K562 (cell line): ENCODE results near the gene C15orf62. TPM values are rescaled to one million over a fixed set of nuclear protein-coding genes. Genes with fewer than 3 reads are reported as not detected.

Experiments used
- ARID1B ChIP-seq: fragments of 450-650 bp; IDR thresholded peaks from 2 replicates; pipeline ENCODE4 v1.6.1; 2016; ENCODE audit warnings: antibody characterized with exemption, mild to moderate bottlenecking, inconsistent platforms
- BCOR ChIP-seq: fragments of 450-650 bp; IDR thresholded peaks from 2 replicates; pipeline ENCODE4 v1.6.1; 2016
- CBFB ChIP-seq: sonication (generic); formaldehyde crosslinking; IDR thresholded peaks from 2 replicates; pipeline ENCODE4 v1.4.0; 2020; ENCODE audit warnings: mild to moderate bottlenecking, missing genetic modification reagents
- EHMT2 ChIP-seq: fragments of 450-650 bp; IDR thresholded peaks from 2 replicates; pipeline ENCODE4 v1.6.1; 2018; ENCODE audit warnings: antibody characterized with exemption
- EP400 ChIP-seq: fragments of 450-650 bp; IDR thresholded peaks from 2 replicates; pipeline ENCODE4 v1.6.1; 2017; ENCODE audit warnings: antibody characterized with exemption, mild to moderate bottlenecking, moderate library complexity
- ETV5 ChIP-seq: sonication (generic); formaldehyde crosslinking; IDR thresholded peaks from 2 replicates; pipeline ENCODE4 v1.4.0; 2020; ENCODE audit warnings: low read depth, mild to moderate bottlenecking, missing genetic modification reagents
- GATAD2A ChIP-seq: fragments of 450-650 bp; IDR thresholded peaks from 2 replicates; pipeline ENCODE4 v1.6.1; 2017
- HDGF ChIP-seq: fragments of 450-650 bp; IDR thresholded peaks from 2 replicates; pipeline ENCODE4 v1.6.1; 2016
- HNRNPL ChIP-seq: fragments of 200-400 bp; formaldehyde crosslinking; IDR thresholded peaks from 2 replicates; pipeline ENCODE4 v1.6.1; 2017; ENCODE audit warnings: low read depth, mild to moderate bottlenecking, low read length
- KLF16 ChIP-seq: IDR thresholded peaks from 2 replicates; pipeline ENCODE4 v1.6.1; 2016; ENCODE audit warnings: antibody characterized with exemption
- MBD2 ChIP-seq: sonication (generic); IDR thresholded peaks from 2 replicates; pipeline ENCODE4 v1.6.1; 2016; ENCODE audit warnings: low read depth, borderline replicate concordance
- NCOA1 ChIP-seq: fragments of 450-650 bp; IDR thresholded peaks from 2 replicates; pipeline ENCODE4 v1.6.1; 2016; ENCODE audit warnings: low read depth
- NEUROD1 ChIP-seq: fragments of 150-350 bp; IDR thresholded peaks from 2 replicates; pipeline ENCODE4 v1.6.1; 2014; ENCODE audit warnings: borderline replicate concordance, low read length, low read depth; ENCODE audit not compliant: partially characterized antibody
- NR3C1 ChIP-seq: sonication (generic); formaldehyde crosslinking; IDR thresholded peaks from 2 replicates; pipeline ENCODE4 v1.8.1; 2022; ENCODE audit warnings: missing genetic modification reagents
- PHF21A ChIP-seq: fragments of 450-650 bp; IDR thresholded peaks from 2 replicates; pipeline ENCODE4 v1.6.1; 2017; ENCODE audit warnings: low read depth, borderline replicate concordance
- POLR2AphosphoS5 ChIP-seq: IDR thresholded peaks from 2 replicates; pipeline ENCODE4 v1.6.1; 2011; ENCODE audit warnings: mild to moderate bottlenecking, low read depth, low read length, moderate library complexity; ENCODE audit not compliant: control insufficient read depth, insufficient read depth
- SETDB1 ChIP-seq: IDR thresholded peaks from one replicate; pipeline ENCODE4 v1.6.1; 2012; ENCODE audit warnings: low read length, control low read depth, inconsistent platforms
- SMAD3 ChIP-seq: fragments of 450-650 bp; formaldehyde crosslinking; conservative IDR thresholded peaks from 2 replicates; pipeline ENCODE4 v1.4.0; 2020; ENCODE audit warnings: mild to moderate bottlenecking
- SRSF1 ChIP-seq: fragments of 200-400 bp; formaldehyde crosslinking; IDR thresholded peaks from 2 replicates; pipeline ENCODE4 v1.6.1; 2017; ENCODE audit warnings: mild to moderate bottlenecking, low read depth, low read length, moderate library complexity
- SRSF7 ChIP-seq: fragments of 200-400 bp; formaldehyde crosslinking; optimal IDR thresholded peaks from 2 replicates; pipeline ENCODE3; 2017; ENCODE audit warnings: mild to moderate bottlenecking, low read depth, low read length
- TCF3 ChIP-seq: sonication (generic); formaldehyde crosslinking; IDR thresholded peaks from 2 replicates; pipeline ENCODE4 v1.4.0; 2020; ENCODE audit warnings: mild to moderate bottlenecking, missing genetic modification reagents
- TGIF2 ChIP-seq: sonication (generic); formaldehyde crosslinking; IDR thresholded peaks from 2 replicates; pipeline ENCODE4 v1.8.1; 2022; ENCODE audit warnings: mild to moderate bottlenecking, missing genetic modification reagents, moderate library complexity
- ZBTB5 ChIP-seq: fragments of 450-650 bp; IDR thresholded peaks from 2 replicates; pipeline ENCODE4 v1.6.1; 2017; ENCODE audit warnings: antibody characterized with exemption
- ZNF146 ChIP-seq: IDR thresholded peaks from one replicate; pipeline ENCODE4 v1.6.1; 2018; ENCODE audit warnings: missing compliant biosample characterization; ENCODE audit not compliant: unreplicated experiment
- ZNF436 ChIP-seq: fragments of 250-450, 450-650 bp; sonication (Bioruptor Pico); formaldehyde crosslinking; IDR thresholded peaks from 2 replicates; pipeline ENCODE4 v1.7.0; 2020; ENCODE audit warnings: mild to moderate bottlenecking
- ZNF778 ChIP-seq: fragments of 450-650 bp; formaldehyde crosslinking; IDR thresholded peaks from 2 replicates; pipeline ENCODE4 v1.4.0; 2020; ENCODE audit warnings: mild to moderate bottlenecking, moderate library complexity
- ZZZ3 ChIP-seq: fragments of 450-650 bp; IDR thresholded peaks from 2 replicates; pipeline ENCODE4 v1.6.1; 2016; ENCODE audit warnings: antibody characterized with exemption, mild to moderate bottlenecking, moderate library complexity
- polyA plus RNA-seq, 8 experiments: library from polyadenylated mRNA; depleted of rRNA in 4 of 8; stranded (reverse) in 5 of 8; unstranded in 3 of 8; fragments of >200 nt; fragmentation: Nextera tagmentation in 2 of 8; fragmentation: Illumina TruSeq in 1 of 8; extraction: Ambion mirVana in 2 of 8; extraction: Trizol in 1 of 8; gene quantifications; 2 replicates each; pipeline versions ENCODE4 v1.2.1 to v1.2.3, GENCODE V29; 2011 to 2014; ENCODE audit warnings: inconsistent platforms in 1 of 8, missing spikeins in 1 of 8
- total RNA-seq, 7 experiments: library from RNA; depleted of rRNA in 6 of 7; stranded (reverse); fragments of >200 nt in 6 of 7; fragmentation: Illumina TruSeq in 2 of 7; extraction: Trizol in 2 of 7; gene quantifications; 2 replicates each; pipeline versions ENCODE4 v1.2.1 to v1.2.3, GENCODE V29; 2011 to 2021; ENCODE audit warnings: low replicate concordance in 1 of 7
- TF ChIP-seq, protein P1 (sequence below), 2 experiments: fragments of 450-650 bp; conservative IDR thresholded peaks; 2 replicates each; pipeline ENCODE4 v1.6.1; 2017; ENCODE audit warnings: mild to moderate bottlenecking in 2 of 2, moderate library complexity in 2 of 2
- TF ChIP-seq, protein P2 (sequence below): fragments of 200-400 bp; formaldehyde crosslinking; IDR thresholded peaks from 2 replicates; pipeline ENCODE4 v1.6.1; 2017; ENCODE audit warnings: mild to moderate bottlenecking, low read depth, low read length, moderate library complexity

Gene C15orf62
- total and polyA plus RNA-seq, 9 of the 15 experiments (the other 6 are each of a cell fraction or from before 2014, with no cell fraction given) = 0.01 to 0.76 (median 0.30) TPM; not detected in 1

DNA sequence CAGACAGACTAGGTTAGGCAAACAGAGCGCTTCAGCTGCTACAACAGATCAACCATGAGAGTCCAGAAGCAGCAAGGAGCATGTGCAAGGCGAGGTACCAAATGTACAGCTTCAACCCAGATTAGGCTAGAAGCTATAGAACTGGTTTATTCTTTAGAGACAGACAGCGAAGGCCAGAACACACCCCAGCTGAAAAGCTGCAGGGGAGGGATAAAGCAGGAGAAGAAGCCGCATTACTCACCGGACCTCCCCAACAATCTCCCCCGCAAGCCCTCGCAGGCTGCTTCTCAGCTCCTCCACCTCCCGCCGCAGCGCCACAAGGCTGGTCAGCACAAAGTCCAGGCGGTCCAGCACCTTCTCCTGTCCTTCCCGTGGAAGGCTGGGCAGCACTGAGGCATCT is 18.0 kb upstream of the C15orf62 start (continued):
- TF ChIP-seq TCF3 = peak; percentile 82
- no peak for TF ChIP-seq SRSF7
- TF ChIP-seq POLR2AphosphoS5 = peak; percentile 37; the same call in 1 of the 2 replicates
- TF ChIP-seq HNRNPL = no peak
- TF ChIP-seq ARID1B = peak; percentile 86
- TF ChIP-seq, protein P1, sequence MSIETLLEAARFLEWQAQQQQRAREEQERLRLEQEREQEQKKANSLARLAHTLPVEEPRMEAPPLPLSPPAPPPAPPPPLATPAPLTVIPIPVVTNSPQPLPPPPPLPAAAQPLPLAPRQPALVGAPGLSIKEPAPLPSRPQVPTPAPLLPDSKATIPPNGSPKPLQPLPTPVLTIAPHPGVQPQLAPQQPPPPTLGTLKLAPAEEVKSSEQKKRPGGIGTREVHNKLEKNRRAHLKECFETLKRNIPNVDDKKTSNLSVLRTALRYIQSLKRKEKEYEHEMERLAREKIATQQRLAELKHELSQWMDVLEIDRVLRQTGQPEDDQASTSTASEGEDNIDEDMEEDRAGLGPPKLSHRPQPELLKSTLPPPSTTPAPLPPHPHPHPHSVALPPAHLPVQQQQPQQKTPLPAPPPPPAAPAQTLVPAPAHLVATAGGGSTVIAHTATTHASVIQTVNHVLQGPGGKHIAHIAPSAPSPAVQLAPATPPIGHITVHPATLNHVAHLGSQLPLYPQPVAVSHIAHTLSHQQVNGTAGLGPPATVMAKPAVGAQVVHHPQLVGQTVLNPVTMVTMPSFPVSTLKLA (conservative IDR thresholded peaks at IDR 0.05) = 0 out of 4 replicates have a peak, but pooled peaks of 1 of the 2 experiments have one; percentile 32
- TF ChIP-seq NR3C1 (CRISPR knock-in tag) = no peak
- TF ChIP-seq, protein P2, sequence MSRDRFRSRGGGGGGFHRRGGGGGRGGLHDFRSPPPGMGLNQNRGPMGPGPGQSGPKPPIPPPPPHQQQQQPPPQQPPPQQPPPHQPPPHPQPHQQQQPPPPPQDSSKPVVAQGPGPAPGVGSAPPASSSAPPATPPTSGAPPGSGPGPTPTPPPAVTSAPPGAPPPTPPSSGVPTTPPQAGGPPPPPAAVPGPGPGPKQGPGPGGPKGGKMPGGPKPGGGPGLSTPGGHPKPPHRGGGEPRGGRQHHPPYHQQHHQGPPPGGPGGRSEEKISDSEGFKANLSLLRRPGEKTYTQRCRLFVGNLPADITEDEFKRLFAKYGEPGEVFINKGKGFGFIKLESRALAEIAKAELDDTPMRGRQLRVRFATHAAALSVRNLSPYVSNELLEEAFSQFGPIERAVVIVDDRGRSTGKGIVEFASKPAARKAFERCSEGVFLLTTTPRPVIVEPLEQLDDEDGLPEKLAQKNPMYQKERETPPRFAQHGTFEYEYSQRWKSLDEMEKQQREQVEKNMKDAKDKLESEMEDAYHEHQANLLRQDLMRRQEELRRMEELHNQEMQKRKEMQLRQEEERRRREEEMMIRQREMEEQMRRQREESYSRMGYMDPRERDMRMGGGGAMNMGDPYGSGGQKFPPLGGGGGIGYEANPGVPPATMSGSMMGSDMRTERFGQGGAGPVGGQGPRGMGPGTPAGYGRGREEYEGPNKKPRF = no peak
- no peak for TF ChIP-seq ZNF778 (CRISPR knock-in tag)
- no peak for TF ChIP-seq SMAD3 (CRISPR knock-in tag)
- no peak for TF ChIP-seq CBFB (CRISPR knock-in tag)
- TF ChIP-seq SRSF1 = no peak
- TF ChIP-seq SETDB1 = no peak
- no peak for TF ChIP-seq TGIF2 (CRISPR knock-in tag)
- TF ChIP-seq ZNF146 (CRISPR knock-in tag) = no peak
- no peak for TF ChIP-seq ZNF436 (CRISPR knock-in tag)
- no peak for TF ChIP-seq HDGF
- no peak for TF ChIP-seq ZZZ3
- TF ChIP-seq GATAD2A = no peak
- 0 out of 2 replicates have a peak, but pooled peaks have one; percentile 20 for TF ChIP-seq ETV5 (CRISPR knock-in tag)
- TF ChIP-seq EHMT2 = no peak
- no peak for TF ChIP-seq MBD2
- no peak for TF ChIP-seq PHF21A
- TF ChIP-seq EP400 = no peak
- TF ChIP-seq NCOA1 = no peak
- no peak for TF ChIP-seq ZBTB5
- TF ChIP-seq BCOR = no peak
- TF ChIP-seq KLF16 = 0 out of 2 replicates have a peak, but pooled peaks have one; percentile 46
- no peak for TF ChIP-seq NEUROD1
